H1 (cell line): ENCODE results near the gene ZBTB40. TPM values are rescaled to one million over a fixed set of nuclear protein-coding genes. Genes with fewer than 3 reads are reported as not detected.

ENCODE experiments used
- EZH2 ChIP-seq: fragments of 200-600 bp; sonication (generic); IDR thresholded peaks from 2 replicates; pipeline ENCODE4 v1.7.1; 2012; ENCODE audit warnings: low read depth, mild to moderate bottlenecking, moderate library complexity, low read length, inconsistent platforms; ENCODE audit not compliant: severe bottlenecking
- GTF2F1 ChIP-seq: IDR thresholded peaks from 2 replicates; pipeline ENCODE4 v1.6.1; 2012; ENCODE audit warnings: low read depth, low read length, improper control_type of control experiment, borderline replicate concordance
- POLR2A ChIP-seq, 2 experiments: IDR thresholded peaks; 1 replicate in 1 of 2; 2 replicates in 1 of 2; pipeline ENCODE4 v1.6.1; 2011; ENCODE audit warnings: low read depth in 2 of 2, low read length in 2 of 2, mild to moderate bottlenecking in 2 of 2; ENCODE audit errors: control extremely low read depth in 1 of 2
- SP2 ChIP-seq: IDR thresholded peaks from 2 replicates; pipeline ENCODE4 v1.6.1; 2012; ENCODE audit warnings: mild to moderate bottlenecking, low read length, inconsistent platforms
- polyA plus RNA-seq, 7 experiments: library from polyadenylated mRNA; depleted of rRNA in 3 of 7; stranded (reverse) in 5 of 7; unstranded in 2 of 7; fragments of >200 nt in 5 of 7; fragments of 200-250 nt in 2 of 7; gene quantifications; 1 replicate in 5 of 7; 2 replicates in 1 of 7; 4 replicates in 1 of 7; pipeline versions ENCODE4 v1.2.1 to v1.2.3, GENCODE V29; 2011 to 2013; ENCODE audit warnings: missing spikeins in 2 of 7, mixed read lengths in 2 of 7
- total RNA-seq: library from RNA; stranded (reverse); fragmentation: NEBNext Ultra II Directional; extraction: Animal tissue kit (Norgen Biotek cat#: 25700); gene quantifications from 2 replicates; pipeline ENCODE4 v1.2.1, GENCODE V29; 2021
- TF ChIP-seq, protein P1 (sequence below): fragments of 300-600 bp; sonication (generic); IDR thresholded peaks from 2 replicates; pipeline ENCODE4 v1.7.1; 2012; ENCODE audit warnings: low read length, moderate library complexity, mild to moderate bottlenecking, inconsistent platforms; ENCODE audit not compliant: insufficient replicate concordance

The ZBTB40 gene
- total and polyA plus RNA-seq, 2 of the 8 experiments (the other 6 are each of a cell fraction or from before 2014, with no cell fraction given), result 3.1 to 19.3 TPM

DNA sequence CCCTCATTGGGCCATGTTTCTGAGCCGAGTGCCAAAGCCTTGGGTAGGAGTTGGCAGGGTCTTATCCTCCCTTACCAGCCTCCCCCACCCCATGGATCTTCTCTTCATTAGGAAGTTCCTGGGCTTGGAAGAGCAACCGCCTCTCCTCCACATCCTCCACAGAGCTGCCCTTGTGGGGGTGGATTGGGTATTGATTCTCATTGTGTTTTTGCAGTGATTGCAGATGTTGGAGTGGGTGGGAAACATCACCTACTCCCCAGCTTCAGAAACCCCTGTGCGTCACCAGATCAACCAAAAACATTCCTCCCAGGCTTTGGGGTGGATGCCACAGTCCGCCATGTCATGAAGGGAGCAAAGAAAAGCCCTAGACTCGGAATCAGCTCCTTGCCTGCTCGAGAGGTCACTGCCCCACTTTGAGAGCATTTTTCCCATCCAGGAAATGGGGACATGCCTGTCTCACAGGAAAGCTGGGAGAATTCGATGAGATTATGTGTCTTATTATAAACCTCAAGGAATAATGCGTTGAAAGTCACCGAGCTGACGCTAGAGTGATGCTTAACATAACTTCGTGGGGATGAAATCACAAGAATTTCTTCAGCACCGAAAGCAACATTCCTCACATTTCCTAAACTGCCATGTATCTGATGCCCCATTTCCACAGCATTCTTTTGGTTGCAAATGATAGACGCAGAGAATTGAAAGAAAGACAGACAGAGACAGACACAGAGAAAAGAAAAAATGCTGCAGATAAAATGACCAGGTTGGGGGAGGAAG, 44.7 kb upstream of the ZBTB40 start (continued):
- TF ChIP-seq, protein P1, sequence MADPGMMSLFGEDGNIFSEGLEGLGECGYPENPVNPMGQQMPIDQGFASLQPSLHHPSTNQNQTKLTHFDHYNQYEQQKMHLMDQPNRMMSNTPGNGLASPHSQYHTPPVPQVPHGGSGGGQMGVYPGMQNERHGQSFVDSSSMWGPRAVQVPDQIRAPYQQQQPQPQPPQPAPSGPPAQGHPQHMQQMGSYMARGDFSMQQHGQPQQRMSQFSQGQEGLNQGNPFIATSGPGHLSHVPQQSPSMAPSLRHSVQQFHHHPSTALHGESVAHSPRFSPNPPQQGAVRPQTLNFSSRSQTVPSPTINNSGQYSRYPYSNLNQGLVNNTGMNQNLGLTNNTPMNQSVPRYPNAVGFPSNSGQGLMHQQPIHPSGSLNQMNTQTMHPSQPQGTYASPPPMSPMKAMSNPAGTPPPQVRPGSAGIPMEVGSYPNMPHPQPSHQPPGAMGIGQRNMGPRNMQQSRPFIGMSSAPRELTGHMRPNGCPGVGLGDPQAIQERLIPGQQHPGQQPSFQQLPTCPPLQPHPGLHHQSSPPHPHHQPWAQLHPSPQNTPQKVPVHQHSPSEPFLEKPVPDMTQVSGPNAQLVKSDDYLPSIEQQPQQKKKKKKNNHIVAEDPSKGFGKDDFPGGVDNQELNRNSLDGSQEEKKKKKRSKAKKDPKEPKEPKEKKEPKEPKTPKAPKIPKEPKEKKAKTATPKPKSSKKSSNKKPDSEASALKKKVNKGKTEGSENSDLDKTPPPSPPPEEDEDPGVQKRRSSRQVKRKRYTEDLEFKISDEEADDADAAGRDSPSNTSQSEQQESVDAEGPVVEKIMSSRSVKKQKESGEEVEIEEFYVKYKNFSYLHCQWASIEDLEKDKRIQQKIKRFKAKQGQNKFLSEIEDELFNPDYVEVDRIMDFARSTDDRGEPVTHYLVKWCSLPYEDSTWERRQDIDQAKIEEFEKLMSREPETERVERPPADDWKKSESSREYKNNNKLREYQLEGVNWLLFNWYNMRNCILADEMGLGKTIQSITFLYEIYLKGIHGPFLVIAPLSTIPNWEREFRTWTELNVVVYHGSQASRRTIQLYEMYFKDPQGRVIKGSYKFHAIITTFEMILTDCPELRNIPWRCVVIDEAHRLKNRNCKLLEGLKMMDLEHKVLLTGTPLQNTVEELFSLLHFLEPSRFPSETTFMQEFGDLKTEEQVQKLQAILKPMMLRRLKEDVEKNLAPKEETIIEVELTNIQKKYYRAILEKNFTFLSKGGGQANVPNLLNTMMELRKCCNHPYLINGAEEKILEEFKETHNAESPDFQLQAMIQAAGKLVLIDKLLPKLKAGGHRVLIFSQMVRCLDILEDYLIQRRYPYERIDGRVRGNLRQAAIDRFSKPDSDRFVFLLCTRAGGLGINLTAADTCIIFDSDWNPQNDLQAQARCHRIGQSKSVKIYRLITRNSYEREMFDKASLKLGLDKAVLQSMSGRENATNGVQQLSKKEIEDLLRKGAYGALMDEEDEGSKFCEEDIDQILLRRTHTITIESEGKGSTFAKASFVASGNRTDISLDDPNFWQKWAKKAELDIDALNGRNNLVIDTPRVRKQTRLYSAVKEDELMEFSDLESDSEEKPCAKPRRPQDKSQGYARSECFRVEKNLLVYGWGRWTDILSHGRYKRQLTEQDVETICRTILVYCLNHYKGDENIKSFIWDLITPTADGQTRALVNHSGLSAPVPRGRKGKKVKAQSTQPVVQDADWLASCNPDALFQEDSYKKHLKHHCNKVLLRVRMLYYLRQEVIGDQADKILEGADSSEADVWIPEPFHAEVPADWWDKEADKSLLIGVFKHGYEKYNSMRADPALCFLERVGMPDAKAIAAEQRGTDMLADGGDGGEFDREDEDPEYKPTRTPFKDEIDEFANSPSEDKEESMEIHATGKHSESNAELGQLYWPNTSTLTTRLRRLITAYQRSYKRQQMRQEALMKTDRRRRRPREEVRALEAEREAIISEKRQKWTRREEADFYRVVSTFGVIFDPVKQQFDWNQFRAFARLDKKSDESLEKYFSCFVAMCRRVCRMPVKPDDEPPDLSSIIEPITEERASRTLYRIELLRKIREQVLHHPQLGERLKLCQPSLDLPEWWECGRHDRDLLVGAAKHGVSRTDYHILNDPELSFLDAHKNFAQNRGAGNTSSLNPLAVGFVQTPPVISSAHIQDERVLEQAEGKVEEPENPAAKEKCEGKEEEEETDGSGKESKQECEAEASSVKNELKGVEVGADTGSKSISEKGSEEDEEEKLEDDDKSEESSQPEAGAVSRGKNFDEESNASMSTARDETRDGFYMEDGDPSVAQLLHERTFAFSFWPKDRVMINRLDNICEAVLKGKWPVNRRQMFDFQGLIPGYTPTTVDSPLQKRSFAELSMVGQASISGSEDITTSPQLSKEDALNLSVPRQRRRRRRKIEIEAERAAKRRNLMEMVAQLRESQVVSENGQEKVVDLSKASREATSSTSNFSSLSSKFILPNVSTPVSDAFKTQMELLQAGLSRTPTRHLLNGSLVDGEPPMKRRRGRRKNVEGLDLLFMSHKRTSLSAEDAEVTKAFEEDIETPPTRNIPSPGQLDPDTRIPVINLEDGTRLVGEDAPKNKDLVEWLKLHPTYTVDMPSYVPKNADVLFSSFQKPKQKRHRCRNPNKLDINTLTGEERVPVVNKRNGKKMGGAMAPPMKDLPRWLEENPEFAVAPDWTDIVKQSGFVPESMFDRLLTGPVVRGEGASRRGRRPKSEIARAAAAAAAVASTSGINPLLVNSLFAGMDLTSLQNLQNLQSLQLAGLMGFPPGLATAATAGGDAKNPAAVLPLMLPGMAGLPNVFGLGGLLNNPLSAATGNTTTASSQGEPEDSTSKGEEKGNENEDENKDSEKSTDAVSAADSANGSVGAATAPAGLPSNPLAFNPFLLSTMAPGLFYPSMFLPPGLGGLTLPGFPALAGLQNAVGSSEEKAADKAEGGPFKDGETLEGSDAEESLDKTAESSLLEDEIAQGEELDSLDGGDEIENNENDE, result no peak
- no peak for TF ChIP-seq EZH2
- no peak for TF ChIP-seq POLR2A (IDR thresholded peaks at IDR 0.05; ENCODE audit: control extremely low read depth in 1 of 2, low read depth in 2 of 2, low read length in 2 of 2)
- TF ChIP-seq SP2, result no peak
- no peak for TF ChIP-seq GTF2F1
